HG02642 (cell line): ENCODE measurements around the gene CEP41.

Experiments
- ATAC-seq: cut with Tn5 transposase; IDR thresholded peaks from one replicate; pipeline ENCODE4 v1.9.1; 2021; ENCODE audit warnings: mild to moderate bottlenecking; ENCODE audit not compliant: unreplicated experiment, poor library complexity

The CEP41 gene, protein sequence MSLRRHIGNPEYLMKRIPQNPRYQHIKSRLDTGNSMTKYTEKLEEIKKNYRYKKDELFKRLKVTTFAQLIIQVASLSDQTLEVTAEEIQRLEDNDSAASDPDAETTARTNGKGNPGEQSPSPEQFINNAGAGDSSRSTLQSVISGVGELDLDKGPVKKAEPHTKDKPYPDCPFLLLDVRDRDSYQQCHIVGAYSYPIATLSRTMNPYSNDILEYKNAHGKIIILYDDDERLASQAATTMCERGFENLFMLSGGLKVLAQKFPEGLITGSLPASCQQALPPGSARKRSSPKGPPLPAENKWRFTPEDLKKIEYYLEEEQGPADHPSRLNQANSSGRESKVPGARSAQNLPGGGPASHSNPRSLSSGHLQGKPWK

GRCh38 chr7:130440527-130441365 lies at the start of gene CEP41:
CEP41 (minus strand) TSS chr7:130441016; CDS start chr7:130440966, 50 bp downstream.
- peak; percentile 100 for ATAC-seq

DNA sequence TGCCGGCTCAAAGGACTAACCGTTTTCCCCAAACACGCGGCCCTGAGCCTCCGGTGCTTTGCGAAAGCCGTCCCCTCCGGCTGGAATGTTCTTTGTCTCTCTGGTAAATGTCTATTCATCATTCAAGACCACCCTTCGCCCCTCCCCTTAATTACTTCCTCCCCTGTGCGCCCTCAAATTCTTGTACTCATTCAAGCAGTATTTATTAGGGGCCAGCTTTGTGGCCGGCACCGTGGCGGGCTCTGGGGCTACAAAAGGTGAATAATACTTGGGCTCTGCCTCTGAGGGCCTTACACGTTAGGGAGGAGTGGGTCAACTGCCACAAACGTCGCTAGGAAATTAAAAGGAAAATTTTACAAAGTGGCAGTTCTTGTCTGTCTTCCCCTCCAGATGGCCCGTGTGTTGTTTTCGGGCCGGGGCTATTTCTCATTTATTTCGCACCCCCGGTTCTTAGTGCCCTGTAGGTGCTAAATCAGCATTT lies 49.5 kb upstream of the CEP41 start:
- no peak for ATAC-seq

- ATAC-seq: no peak
Measured at GRCh38 chr7:130489140-130489983, 48.5 kb upstream of the CEP41 start.

GRCh38 chr7:130488392-130489139 lies 47.8 kb upstream of the CEP41 start:
- ATAC-seq: no peak

DNA sequence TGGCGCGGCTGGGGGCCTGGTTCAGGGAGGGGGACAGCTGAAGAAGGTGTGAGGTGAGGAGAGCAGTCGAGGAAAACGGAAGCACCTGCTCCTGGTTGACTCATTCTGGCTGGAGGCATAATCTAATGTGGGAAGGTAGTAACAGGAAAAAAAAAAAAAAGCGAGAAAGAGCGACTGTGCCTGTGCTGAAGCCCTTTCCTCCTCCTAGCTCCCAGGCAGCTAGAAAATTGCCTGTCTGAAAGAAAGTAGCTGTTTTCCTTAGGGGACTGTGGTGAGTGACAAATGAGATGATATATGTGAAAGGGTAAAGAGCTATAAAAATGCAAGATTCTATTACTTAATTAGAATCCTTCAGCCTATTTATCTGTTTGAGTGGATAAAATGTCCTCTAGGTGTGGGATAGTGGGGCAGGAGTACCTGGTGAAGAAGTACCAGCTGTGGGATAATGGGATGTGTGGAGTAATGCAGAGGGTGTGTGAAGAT lies 46.2 kb upstream of the CEP41 start:
- ATAC-seq: no peak

DNA sequence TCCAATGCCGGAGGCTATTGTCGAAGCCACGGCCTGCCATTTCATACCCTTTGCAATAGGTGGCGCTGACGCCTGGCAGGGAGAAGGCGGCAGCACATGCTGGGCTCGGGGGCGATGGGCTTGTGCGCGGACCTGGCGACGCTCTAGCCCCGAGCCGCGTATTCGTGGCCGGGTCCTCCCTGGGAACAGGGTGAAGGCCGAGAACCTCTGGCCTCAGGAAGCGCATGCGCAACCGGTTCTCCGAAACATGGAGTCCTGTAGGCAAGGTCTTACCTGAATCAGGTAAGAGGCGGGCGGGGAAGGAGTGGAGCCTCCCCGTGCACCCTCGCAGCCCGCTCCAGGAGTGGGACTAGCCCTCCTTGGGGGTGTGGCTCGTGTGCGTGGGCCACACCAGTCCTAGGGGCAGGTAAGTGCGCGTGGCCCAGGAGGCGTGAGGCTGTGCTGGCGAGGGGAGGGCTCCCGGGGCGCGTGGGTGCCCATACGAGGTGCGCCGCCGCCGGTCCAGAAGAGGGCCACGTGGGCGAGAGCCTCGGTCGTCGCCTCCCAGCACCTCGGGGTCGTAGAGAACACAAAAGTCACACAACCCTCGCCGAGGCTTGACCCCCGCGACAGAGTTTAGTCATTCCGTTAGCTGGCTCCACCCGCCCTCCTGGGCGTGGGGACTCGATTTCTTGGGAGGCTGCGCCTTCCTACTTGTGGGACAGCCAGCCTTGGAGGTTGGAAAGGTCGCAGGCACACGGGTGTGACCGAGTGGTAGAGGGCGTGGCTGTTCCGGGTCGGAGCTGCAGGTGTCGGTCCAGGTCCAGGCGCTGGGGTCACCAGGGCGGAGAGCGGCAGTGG lies 45.5 kb upstream of the CEP41 start:
- peak; percentile 54 for ATAC-seq

DNA sequence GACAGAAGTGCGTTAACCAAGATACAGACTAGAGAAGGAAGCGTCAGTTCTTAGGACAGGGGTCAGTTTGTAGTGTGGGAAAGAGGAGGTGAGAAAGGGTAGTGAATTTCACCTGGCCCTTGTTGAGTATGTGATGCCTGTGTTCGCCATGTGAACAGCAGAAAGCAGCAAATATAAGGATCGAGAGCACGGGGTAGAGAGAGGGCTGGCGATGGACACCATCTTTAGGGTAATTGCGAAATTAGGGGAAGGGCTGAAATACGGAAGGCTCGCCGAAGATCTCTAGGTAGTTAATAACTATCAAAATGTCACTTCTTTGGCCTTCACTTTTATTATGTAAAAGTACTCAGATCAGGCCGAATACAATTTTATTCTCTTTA lies 44.9 kb upstream of the CEP41 start:
- ATAC-seq: no peak

GRCh38 chr7:130483031-130483430 lies 42.2 kb upstream of the CEP41 start:
- ATAC-seq: no peak

DNA sequence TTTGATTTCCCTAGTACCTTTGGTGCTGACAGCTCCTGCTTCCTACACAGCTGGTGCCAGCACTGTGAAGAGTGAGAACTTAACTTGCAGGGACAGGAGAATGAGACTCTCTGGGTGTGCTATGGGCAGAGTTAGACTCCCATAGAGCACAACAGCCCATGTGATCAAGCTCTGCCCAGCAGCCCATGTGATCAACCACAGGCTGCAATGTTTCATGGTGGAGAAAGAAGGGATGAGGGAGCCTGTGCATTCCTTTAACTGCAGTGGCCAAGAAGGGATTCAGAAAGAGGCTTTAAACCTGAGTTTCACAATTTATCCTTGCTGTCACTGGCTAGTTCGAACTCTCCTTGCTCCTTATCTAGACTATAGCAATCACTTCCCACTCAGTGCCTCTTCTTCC lies 41.1 kb upstream of the CEP41 start:
- no peak for ATAC-seq

GRCh38 chr7:130479716-130480400 lies 39.0 kb upstream of the CEP41 start:
- ATAC-seq: no peak

DNA sequence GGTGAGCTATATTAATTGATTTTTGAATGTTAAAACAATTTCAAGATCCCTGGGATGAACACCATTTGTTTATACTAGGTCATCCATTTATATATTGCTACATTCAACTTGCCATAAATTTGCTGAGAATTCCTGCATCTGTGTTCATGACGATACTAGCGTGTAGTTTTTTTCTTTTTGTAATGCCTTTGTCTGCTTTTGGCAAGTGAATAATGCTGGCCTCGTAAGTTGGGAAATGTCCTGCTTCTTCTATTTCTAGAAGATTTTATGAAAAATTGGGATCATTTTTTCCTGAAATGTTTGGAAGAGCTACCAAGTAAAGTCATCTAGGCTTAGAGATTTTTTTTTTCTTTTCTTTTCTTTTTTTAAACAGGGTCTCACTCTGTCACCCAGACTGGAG lies 38.2 kb upstream of the CEP41 start:
- no peak for ATAC-seq

DNA sequence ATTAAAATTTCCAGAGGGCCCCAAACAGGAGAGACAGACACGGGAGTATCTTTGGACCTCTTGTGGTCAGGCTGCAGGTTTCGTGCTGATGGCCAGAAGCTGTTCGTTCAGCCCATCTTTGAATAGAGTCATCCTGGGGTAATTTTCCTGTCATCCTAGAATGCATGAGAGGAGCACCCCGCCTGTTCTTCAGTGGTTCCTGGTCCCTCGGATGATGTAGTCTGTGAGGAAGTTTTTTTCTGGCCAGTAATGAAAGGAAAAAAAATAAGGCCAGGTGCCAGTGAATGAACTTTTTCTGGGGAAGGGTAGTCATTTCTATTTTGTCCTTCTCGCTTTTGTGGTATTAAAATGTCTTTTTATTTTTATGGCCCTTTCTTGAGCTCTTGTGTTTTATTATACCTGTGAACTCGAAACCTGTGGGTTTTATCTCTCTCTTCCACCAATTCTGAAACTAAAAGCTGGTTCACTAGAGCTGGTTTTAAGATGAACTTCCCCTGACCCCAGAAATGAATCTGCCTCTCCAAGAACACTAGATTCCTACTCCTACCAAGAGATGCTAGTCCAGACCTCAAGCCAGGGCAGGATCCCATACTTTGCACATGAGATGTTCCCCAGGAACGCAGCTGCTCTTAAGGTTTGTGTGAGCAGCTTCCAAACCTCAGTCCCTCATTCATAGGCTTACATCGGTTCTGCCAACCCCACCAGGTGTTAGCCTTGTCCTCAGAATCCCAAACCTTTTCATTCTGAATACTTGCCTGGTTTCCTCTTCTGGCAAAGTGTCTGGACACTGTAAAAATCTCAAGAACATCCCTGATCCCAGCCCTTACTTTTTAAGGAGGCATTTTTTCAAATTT lies 35.7 kb upstream of the CEP41 start:
- no peak for ATAC-seq

DNA sequence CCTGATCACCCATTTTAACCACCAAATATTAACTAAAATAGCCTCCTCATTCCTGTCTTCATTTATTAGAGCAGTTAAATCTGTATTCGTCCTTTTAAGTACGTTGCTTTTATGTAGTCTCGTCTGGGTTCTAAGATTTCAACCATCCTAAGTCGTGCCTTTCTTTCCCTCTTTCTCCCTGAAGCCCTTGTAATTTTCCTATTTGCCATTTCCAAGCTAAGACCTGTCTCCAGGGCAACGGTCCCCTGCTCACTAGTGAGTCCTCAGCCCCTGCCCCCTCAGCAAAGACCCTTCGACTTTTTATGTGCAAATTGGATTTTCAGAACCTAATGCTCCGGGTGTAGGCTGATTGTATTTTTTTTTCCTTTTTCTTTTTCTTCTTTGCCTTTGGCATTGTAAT lies 35.0 kb upstream of the CEP41 start:
- ATAC-seq: no peak

DNA sequence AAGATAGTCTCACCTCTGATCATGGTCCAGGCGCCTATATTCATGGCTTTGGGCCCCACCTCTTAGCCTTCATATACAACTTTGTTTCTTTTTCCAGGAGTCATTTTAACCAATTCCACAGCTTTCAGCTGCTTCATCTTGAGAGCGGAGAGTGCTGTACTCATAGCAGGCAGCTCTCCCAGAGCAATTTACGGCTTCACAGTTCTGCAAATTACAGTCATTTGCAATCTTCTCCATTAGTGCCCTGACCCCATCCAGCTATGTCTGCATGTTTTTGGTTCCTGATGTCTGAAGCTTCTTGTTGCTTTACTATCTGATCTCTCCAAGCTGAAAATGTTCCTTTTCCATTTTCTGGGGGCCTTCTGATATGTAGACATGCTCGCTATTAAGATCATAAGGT lies 33.1 kb upstream of the CEP41 start:
- ATAC-seq: no peak

DNA sequence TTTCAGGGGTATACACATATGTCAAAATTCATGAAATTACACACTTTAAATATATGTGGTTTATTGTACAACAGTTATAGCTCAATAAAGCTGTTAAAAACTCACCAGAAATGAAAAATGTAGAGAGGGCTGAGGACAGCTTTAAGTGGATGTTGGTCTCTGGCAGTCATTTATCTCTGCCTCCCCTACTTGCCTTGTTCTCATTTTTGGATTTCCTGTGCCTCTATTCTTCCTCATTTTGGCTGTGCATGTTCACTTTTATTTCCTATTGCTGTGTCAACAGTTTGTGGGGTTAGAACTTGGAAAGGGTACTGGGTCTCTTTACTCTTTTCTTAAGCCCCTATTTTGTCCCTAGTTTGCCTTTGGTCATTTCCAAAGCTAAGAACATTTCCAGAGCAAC lies 32.5 kb upstream of the CEP41 start:
- no peak for ATAC-seq

DNA sequence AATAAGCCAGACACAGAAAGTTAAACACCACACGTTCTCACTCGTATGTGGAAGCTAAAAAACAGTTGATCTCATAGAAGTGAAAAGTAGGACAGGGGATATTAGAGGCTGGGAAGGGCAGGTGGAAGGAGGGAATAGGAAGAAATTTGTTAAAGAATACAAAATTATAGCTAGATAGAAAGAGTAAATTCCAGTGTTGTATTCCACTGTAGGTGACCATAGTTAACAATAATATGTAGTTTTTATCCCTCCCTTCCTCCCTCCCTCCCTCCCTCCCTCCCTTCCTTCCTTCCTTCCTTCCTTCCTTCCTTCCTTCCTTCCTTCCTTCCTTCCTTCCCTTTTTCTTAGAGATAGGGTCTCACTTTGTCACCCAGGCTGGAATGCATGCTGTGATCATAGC lies 31.2 kb upstream of the CEP41 start:
- ATAC-seq: no peak

DNA sequence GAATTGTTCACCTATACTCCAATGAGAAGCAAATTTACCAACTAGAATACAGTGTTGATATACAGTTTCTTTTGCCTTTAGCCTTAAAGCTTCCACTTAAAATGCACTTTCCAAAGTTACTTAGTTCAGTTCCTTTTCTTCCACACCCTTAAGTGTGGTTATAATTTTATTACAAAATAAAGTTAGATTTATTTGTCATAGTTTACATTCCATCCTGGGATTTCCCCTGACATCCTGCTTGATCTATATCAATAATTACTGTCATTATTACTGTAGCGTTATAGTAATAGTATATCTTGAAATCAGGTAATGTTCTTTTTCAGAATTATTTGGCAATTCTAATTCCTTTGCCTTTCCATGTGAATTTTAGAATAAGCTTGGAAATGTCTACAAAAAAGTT lies 27.8 kb upstream of the CEP41 start:
- ATAC-seq: no peak
